Endothelial cell of umbilical vein (primary cell): ENCODE data around the gene CLIC4. TPM values are rescaled to one million over a fixed set of nuclear protein-coding genes. Genes with fewer than 3 reads are reported as not detected.

Source experiments
- BruUV-seq: library from RNA; stranded (reverse); fragments of 400-500 nt; replicated peaks from 2 replicates; lab custom pipeline; 2021; lab: Mats Ljungman, UMichigan
- CTCF ChIA-PET: fragments of 300-600, 350-600 bp; sonication (Branson Sonifier 250); formaldehyde crosslinking; loops from one replicate; lab custom pipeline; 2021; ENCODE audit warnings: antibody characterized with exemption, inconsistent platforms; lab: Charles Lee
- POLR2A ChIA-PET: fragments of 300-600, 350-600 bp; sonication (Branson Sonifier 250); formaldehyde crosslinking; loops from one replicate; lab custom pipeline; 2021; ENCODE audit warnings: antibody characterized with exemption, inconsistent platforms; lab: Charles Lee
- DNase-seq: peaks from one replicate; pipeline ENCODE4 v3.0.0-alpha.2; 2011; ENCODE audit warnings: low read depth, low spot score
- FAIRE-seq: peaks from 2 replicates; lab custom pipeline; 2011; peaks lifted over from hg19 to GRCh38; lab: Jason Lieb, UNC
- H2AFZ ChIP-seq: 2 replicates; pipeline ENCODE4 v1.6.0; 2012; ENCODE audit warnings: low read depth, low read length, control low read depth, inconsistent platforms
- H3K27ac ChIP-seq: 2 replicates; pipeline ENCODE4 v1.5.1; 2011; ENCODE audit warnings: low read depth, mild to moderate bottlenecking, control low read depth, low read length, moderate library complexity; ENCODE audit not compliant: insufficient read depth
- H3K27me3 ChIP-seq, 2 experiments: 2 replicates each; pipeline versions ENCODE4 v1.6.0 to v1.6.1; 2011; ENCODE audit warnings: low read length in 2 of 2, mixed read lengths in 1 of 2; ENCODE audit not compliant: control insufficient read depth in 2 of 2, insufficient read depth in 2 of 2
- H3K36me3 ChIP-seq, 2 experiments: 2 replicates in 1 of 2; 3 replicates in 1 of 2; pipeline ENCODE4 v1.5.1; 2011; ENCODE audit warnings: low read length in 2 of 2, mild to moderate bottlenecking in 1 of 2, moderate library complexity in 1 of 2; ENCODE audit not compliant: control insufficient read depth in 2 of 2, insufficient read depth in 2 of 2; ENCODE audit errors: extremely low read depth in 1 of 2
- H3K4me1 ChIP-seq: 3 replicates; pipeline ENCODE4 v1.5.1; 2011; ENCODE audit warnings: mild to moderate bottlenecking, low read length; ENCODE audit not compliant: control insufficient read depth, insufficient read depth; ENCODE audit errors: extremely low read depth
- H3K4me2 ChIP-seq: 2 replicates; pipeline ENCODE4 v1.6.1; 2011; ENCODE audit warnings: low read length, control low read depth, mixed read lengths; ENCODE audit not compliant: insufficient read depth
- H3K4me3 ChIP-seq, 3 experiments: fragments of 200-600 bp in 1 of 3; sonication (generic), shearing (Covaris generic) in 1 of 3; replicated peaks in 1 of 3; 2 replicates each; pipeline ENCODE4 v1.5.1; 2011 to 2016; ENCODE audit warnings: control low read depth in 3 of 3, low read length in 3 of 3, mild to moderate bottlenecking in 2 of 3, inconsistent platforms in 1 of 3, low read depth in 1 of 3, moderate library complexity in 1 of 3; ENCODE audit not compliant: insufficient read depth in 1 of 3
- H3K79me2 ChIP-seq: 2 replicates; pipeline ENCODE4 v1.6.0; 2012; ENCODE audit warnings: low read length, inconsistent platforms; ENCODE audit not compliant: control insufficient read depth, insufficient read depth
- H3K9ac ChIP-seq: replicated peaks from 2 replicates; pipeline ENCODE3; 2011; ENCODE audit warnings: low read length, control low read depth; ENCODE audit not compliant: insufficient read depth; ENCODE audit errors: extremely low read depth
- H3K9me1 ChIP-seq: replicated peaks from 3 replicates; pipeline ENCODE4 v1.6.0; 2011; ENCODE audit warnings: mild to moderate bottlenecking, low read length; ENCODE audit not compliant: control insufficient read depth, insufficient read depth; ENCODE audit errors: extremely low read depth
- H3K9me3 ChIP-seq: replicated peaks from 2 replicates; pipeline ENCODE4 v1.5.1; 2012; ENCODE audit warnings: low read length, inconsistent platforms; ENCODE audit not compliant: control insufficient read depth, insufficient read depth
- H4K20me1 ChIP-seq: replicated peaks from 2 replicates; pipeline ENCODE3; 2011; ENCODE audit warnings: mild to moderate bottlenecking, low read length; ENCODE audit not compliant: control insufficient read depth, insufficient read depth; ENCODE audit errors: extremely low read depth
- EZH2 ChIP-seq: IDR thresholded peaks from 2 replicates; pipeline ENCODE4 v1.6.1; 2012; ENCODE audit warnings: borderline replicate concordance, low read depth, mild to moderate bottlenecking, moderate library complexity, low read length, inconsistent platforms; ENCODE audit not compliant: severe bottlenecking
- FOS ChIP-seq: IDR thresholded peaks from 2 replicates; pipeline ENCODE4 v1.6.1; 2011; ENCODE audit warnings: mild to moderate bottlenecking, low read length, moderate library complexity, borderline replicate concordance; ENCODE audit not compliant: insufficient read depth
- GATA2 ChIP-seq: IDR thresholded peaks from 2 replicates; pipeline ENCODE4 v1.7.0; 2011; ENCODE audit warnings: low read depth, mild to moderate bottlenecking, moderate library complexity, mixed read lengths, low read length; ENCODE audit not compliant: insufficient read length, insufficient read depth
- JUN ChIP-seq: IDR thresholded peaks from 2 replicates; pipeline ENCODE4 v1.6.1; 2011; ENCODE audit warnings: borderline replicate concordance, low read depth; ENCODE audit not compliant: insufficient read length, insufficient read depth
- MYC ChIP-seq: IDR thresholded peaks from one replicate; pipeline ENCODE4 v1.6.1; 2011; ENCODE audit warnings: mild to moderate bottlenecking, low read depth, low read length
- POLR2A ChIP-seq: IDR thresholded peaks from 2 replicates; pipeline ENCODE4 v1.6.1; 2012; ENCODE audit warnings: low read depth, mild to moderate bottlenecking, control low read depth, low read length
- POLR2AphosphoS5 ChIP-seq: IDR thresholded peaks from 2 replicates; pipeline ENCODE4 v1.6.1; 2012; ENCODE audit warnings: low read depth, mild to moderate bottlenecking, control low read depth, low read length, moderate library complexity; ENCODE audit not compliant: insufficient read depth
- dilution Hi-C: fragments of 300-500 bp; cut with MboI; formaldehyde crosslinking; loops from one replicate; pipeline ENCODE4 v1.15.0; 2019; ENCODE audit warnings: low sequenced_read_pairs; ENCODE audit not compliant: extremely low pct_ligation_motif_present
- intact Hi-C: fragments of 100-400 bp; cut with micrococcal nuclease; formaldehyde crosslinking; loops from one replicate; pipeline ENCODE4 v1.10.0; 2022
- polyA plus RNA-seq, 4 experiments: library from polyadenylated mRNA; depleted of rRNA in 3 of 4; stranded (reverse) in 3 of 4; unstranded in 1 of 4; fragments of >200 nt; gene quantifications; 2 replicates each; pipeline versions ENCODE4 v1.2.1 to v1.2.3, GENCODE V29; 2011 to 2012; ENCODE audit warnings: missing spikeins in 1 of 4
- total RNA-seq: library from RNA; stranded (reverse); gene quantifications from 2 replicates; pipeline ENCODE4 v1.2.3, GENCODE V29; 2021
- TF ChIP-seq, protein P1 (sequence below), 2 donors: IDR thresholded peaks; 1 replicate in 1 of 2; 2 replicates in 1 of 2; pipeline ENCODE4 v1.5.1; 2011; ENCODE audit warnings: low read length in 2 of 2, mild to moderate bottlenecking in 2 of 2, moderate library complexity in 2 of 2, control low read depth in 1 of 2, inconsistent platforms in 1 of 2, low read depth in 1 of 2; ENCODE audit not compliant: insufficient read depth in 1 of 2; ENCODE audit errors: extremely low read depth in 1 of 2

CLIC4 gene
- total and polyA plus RNA-seq, 2 donors (not counting 3 experiments of a cell fraction or from before 2014, with no cell fraction given): 97.5 to 330 TPM

DNA sequence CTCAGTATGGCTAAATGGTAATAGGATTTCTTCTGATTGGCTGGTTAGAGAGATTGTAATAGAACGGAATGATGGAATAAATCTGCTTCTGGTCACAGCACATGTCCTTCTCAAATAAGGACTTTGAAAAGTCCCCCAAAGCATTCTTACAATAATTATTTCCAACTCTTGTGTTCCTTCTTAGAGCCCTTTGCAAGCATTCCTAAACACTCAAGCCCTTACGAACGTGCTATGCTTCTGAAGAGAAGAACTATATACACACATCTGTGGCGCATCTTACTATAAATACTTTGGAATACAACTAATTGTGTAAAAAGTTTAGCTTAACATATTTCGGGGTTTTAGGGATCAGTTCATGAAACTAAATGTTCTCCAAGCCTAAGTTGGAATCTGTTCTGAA, 25.6 kb downstream of the CLIC4 start:
- H3K4me3 ChIP-seq: no peak overlapping the region
- H3K9me1 ChIP-seq: no peaks in the 10 kb centered on the region
- peak overlapping the region; percentile 93 for H3K9ac ChIP-seq
- no peak overlapping the region for H2AFZ ChIP-seq
- peak overlapping the region; percentile 86 for H3K4me2 ChIP-seq
- no peak for TF ChIP-seq MYC
- no peak for TF ChIP-seq EZH2
- no peak for TF ChIP-seq FOS
- TF ChIP-seq POLR2AphosphoS5: no peak
- TF ChIP-seq GATA2: no peak
- TF ChIP-seq POLR2A: no peak
- TF ChIP-seq, protein P1, sequence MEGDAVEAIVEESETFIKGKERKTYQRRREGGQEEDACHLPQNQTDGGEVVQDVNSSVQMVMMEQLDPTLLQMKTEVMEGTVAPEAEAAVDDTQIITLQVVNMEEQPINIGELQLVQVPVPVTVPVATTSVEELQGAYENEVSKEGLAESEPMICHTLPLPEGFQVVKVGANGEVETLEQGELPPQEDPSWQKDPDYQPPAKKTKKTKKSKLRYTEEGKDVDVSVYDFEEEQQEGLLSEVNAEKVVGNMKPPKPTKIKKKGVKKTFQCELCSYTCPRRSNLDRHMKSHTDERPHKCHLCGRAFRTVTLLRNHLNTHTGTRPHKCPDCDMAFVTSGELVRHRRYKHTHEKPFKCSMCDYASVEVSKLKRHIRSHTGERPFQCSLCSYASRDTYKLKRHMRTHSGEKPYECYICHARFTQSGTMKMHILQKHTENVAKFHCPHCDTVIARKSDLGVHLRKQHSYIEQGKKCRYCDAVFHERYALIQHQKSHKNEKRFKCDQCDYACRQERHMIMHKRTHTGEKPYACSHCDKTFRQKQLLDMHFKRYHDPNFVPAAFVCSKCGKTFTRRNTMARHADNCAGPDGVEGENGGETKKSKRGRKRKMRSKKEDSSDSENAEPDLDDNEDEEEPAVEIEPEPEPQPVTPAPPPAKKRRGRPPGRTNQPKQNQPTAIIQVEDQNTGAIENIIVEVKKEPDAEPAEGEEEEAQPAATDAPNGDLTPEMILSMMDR (IDR thresholded peaks at IDR 0.05; ENCODE audit: extremely low read depth in 1 of 2, insufficient read depth in 1 of 2, low read depth in 1 of 2, low read length in 2 of 2): no peak
- no peak for TF ChIP-seq JUN
- H3K79me2 ChIP-seq: peaks cover 92% of the 10 kb centered on the region
- dilution Hi-C loops: no loop called here
- peak overlapping the region; percentile 96 for H3K27ac ChIP-seq
- H3K9me3 ChIP-seq: no peaks in the 10 kb centered on the region
- H4K20me1 ChIP-seq: no peaks in the 10 kb centered on the region
- peak; percentile 47 for DNase-seq
- H3K27me3 ChIP-seq: no peaks in the 10 kb centered on the region
- CTCF ChIA-PET: interaction anchor here (0.8 to 6.3 kb wide), 8 partner anchors 9 to 82 kb away, joined by 3 to 40 read pairs (median 6); partner anchors contain the start of gene CLIC4
- H3K4me1 ChIP-seq: peaks cover 44% of the 10 kb centered on the region
- BruUV-seq: no TSS peak
- POLR2A ChIA-PET: interaction anchor here (0.8 to 1.4 kb wide), 3 partner anchors 17 to 25 kb away, joined by 3 to 17 read pairs (median 4); partner anchors contain the start of gene CLIC4
- H3K36me3 ChIP-seq: peaks cover 2% of the 10 kb centered on the region in 2 experiments
- FAIRE-seq: no peak
- intact Hi-C loops: loop anchor here (1.0 kb wide), 4 partner anchors 17 to 66 kb away; partner anchors contain the start of gene CLIC4
